ENCODE measurements around the gene POLR1G. TPM values are rescaled to one million over a fixed set of nuclear protein-coding genes. Genes with fewer than 3 reads are reported as not detected.

Gene POLR1G
- total and polyA plus RNA-seq, 4 donors, result 1.1 to 2.4 (median 1.9) TPM

DNA sequence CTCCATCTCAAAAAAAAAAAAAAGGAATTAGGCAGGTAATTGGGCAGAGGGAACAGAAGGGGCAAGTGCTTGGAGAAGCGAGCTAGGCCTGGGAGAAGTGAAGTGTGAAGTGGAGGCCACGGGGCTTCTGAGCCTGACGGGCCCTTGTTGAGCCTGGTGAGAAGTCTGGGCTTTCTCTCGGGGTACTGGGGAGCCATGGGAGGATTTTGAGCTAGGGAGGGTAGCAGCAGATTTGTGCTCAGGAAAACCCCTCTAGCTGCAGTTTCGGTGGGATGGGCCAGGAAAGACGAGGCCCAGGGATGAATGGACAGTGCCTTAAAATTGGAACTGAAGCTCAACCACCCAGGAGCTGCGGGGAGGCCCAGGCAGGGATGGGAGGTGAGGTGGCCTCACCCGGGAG, 8.0 kb downstream of the POLR1G start:
- no peak for TF ChIP-seq NR2F2 (IDR thresholded peaks at IDR 0.05)
- TF ChIP-seq HNF4A (conservative IDR thresholded peaks at IDR 0.05), result no peak
- TF ChIP-seq, protein P1, sequence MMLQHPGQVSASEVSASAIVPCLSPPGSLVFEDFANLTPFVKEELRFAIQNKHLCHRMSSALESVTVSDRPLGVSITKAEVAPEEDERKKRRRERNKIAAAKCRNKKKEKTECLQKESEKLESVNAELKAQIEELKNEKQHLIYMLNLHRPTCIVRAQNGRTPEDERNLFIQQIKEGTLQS (IDR thresholded peaks at IDR 0.05), result no peak
- no peak for TF ChIP-seq RAD21 (IDR thresholded peaks at IDR 0.05)
- TF ChIP-seq JUND (IDR thresholded peaks at IDR 0.05), result no peak
- no peak for TF ChIP-seq YY1 (IDR thresholded peaks at IDR 0.05)
- no peak for TF ChIP-seq SP1 (IDR thresholded peaks at IDR 0.05)
- TF ChIP-seq, protein P2, sequence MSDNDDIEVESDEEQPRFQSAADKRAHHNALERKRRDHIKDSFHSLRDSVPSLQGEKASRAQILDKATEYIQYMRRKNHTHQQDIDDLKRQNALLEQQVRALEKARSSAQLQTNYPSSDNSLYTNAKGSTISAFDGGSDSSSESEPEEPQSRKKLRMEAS (IDR thresholded peaks at IDR 0.05), result no peak
- TF ChIP-seq, protein P3, sequence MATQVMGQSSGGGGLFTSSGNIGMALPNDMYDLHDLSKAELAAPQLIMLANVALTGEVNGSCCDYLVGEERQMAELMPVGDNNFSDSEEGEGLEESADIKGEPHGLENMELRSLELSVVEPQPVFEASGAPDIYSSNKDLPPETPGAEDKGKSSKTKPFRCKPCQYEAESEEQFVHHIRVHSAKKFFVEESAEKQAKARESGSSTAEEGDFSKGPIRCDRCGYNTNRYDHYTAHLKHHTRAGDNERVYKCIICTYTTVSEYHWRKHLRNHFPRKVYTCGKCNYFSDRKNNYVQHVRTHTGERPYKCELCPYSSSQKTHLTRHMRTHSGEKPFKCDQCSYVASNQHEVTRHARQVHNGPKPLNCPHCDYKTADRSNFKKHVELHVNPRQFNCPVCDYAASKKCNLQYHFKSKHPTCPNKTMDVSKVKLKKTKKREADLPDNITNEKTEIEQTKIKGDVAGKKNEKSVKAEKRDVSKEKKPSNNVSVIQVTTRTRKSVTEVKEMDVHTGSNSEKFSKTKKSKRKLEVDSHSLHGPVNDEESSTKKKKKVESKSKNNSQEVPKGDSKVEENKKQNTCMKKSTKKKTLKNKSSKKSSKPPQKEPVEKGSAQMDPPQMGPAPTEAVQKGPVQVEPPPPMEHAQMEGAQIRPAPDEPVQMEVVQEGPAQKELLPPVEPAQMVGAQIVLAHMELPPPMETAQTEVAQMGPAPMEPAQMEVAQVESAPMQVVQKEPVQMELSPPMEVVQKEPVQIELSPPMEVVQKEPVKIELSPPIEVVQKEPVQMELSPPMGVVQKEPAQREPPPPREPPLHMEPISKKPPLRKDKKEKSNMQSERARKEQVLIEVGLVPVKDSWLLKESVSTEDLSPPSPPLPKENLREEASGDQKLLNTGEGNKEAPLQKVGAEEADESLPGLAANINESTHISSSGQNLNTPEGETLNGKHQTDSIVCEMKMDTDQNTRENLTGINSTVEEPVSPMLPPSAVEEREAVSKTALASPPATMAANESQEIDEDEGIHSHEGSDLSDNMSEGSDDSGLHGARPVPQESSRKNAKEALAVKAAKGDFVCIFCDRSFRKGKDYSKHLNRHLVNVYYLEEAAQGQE (IDR thresholded peaks at IDR 0.05), result no peak
- no peak for TF ChIP-seq CTCF (IDR thresholded peaks at IDR 0.05; ENCODE audit: low read depth, low read length, missing input control)
- no peak for TF ChIP-seq RXRA (IDR thresholded peaks at IDR 0.05)
- Histone ChIP-seq H3K4me3 (ENCODE audit: low read depth in 1 of 3, low read length in 3 of 3) (no peak overlapping the region), H3K9ac (ENCODE audit: low read depth in 1 of 2, low read length in 2 of 2) (no peak overlapping the region), H3K9me3 (ENCODE audit: control insufficient read depth in 4 of 4, low read length in 3 of 4) (no peaks in the 10 kb centered on the region), H3K27ac (ENCODE audit: low read depth in 1 of 2, low read length in 2 of 2) (no peak overlapping the region), H3K27me3 (ENCODE audit: control insufficient read depth in 4 of 4, insufficient read depth in 4 of 4, low read length in 3 of 4) (no peaks in the 10 kb centered on the region), H3K36me3 (ENCODE audit: control insufficient read depth in 4 of 4, insufficient read depth in 3 of 4, low read depth in 1 of 4, low read length in 3 of 4) (peaks cover 3 to 31% (median 20%) of the 10 kb centered on the region in 4 donors), H3K4me1 (ENCODE audit: control insufficient read depth in 4 of 4, insufficient read depth in 4 of 4, low read length in 3 of 4) (peaks cover 0 to 3% (median 0%) of the 10 kb centered on the region in 4 donors)
- WGBS, result 97% methylated on average over 8 of the region's 8 CpGs
- DNase-seq (ENCODE audit: low spot score), result no peak

GRCh38 chr19:45417151-45417550, 10.7 kb downstream of the POLR1G start:
- Histone ChIP-seq H3K4me3 (ENCODE audit: low read depth in 1 of 3, low read length in 3 of 3) (no peak overlapping the region), H3K36me3 (ENCODE audit: control insufficient read depth in 4 of 4, insufficient read depth in 3 of 4, low read depth in 1 of 4, low read length in 3 of 4) (peaks cover 3 to 39% (median 22%) of the 10 kb centered on the region in 4 donors), H3K27me3 (ENCODE audit: control insufficient read depth in 4 of 4, insufficient read depth in 4 of 4, low read length in 3 of 4) (no peaks in the 10 kb centered on the region), H3K9ac (ENCODE audit: low read depth in 1 of 2, low read length in 2 of 2) (no peak overlapping the region), H3K4me1 (ENCODE audit: control insufficient read depth in 4 of 4, insufficient read depth in 4 of 4, low read length in 3 of 4) (peaks cover 0 to 3% (median 0%) of the 10 kb centered on the region in 4 donors), H3K9me3 (ENCODE audit: control insufficient read depth in 4 of 4, low read length in 3 of 4) (no peaks in the 10 kb centered on the region), H3K27ac (ENCODE audit: low read depth in 1 of 2, low read length in 2 of 2) (no peak overlapping the region)
- DNase-seq (ENCODE audit: low spot score), result no peak
- WGBS, result 92% methylated on average over 4 of the region's 4 CpGs
- TF ChIP-seq CTCF (IDR thresholded peaks at IDR 0.05; ENCODE audit: low read depth, low read length, missing input control) (no peak), HNF4A (conservative IDR thresholded peaks at IDR 0.05) (no peak), HNF4G (IDR thresholded peaks at IDR 0.05) (no peak), NR2F2 (IDR thresholded peaks at IDR 0.05) (no peak), RXRA (IDR thresholded peaks at IDR 0.05) (no peak), JUND (IDR thresholded peaks at IDR 0.05) (no peak), RAD21 (IDR thresholded peaks at IDR 0.05) (no peak), FOXA2 (IDR thresholded peaks at IDR 0.05) (no peak), TAF1 (conservative IDR thresholded peaks at IDR 0.05) (no peak), YY1 (IDR thresholded peaks at IDR 0.05) (no peak), SP1 (IDR thresholded peaks at IDR 0.05) (no peak), ZBTB33 (IDR thresholded peaks at IDR 0.05) (no peak), FOXA1 (IDR thresholded peaks at IDR 0.05) (no peak)
- TF ChIP-seq, protein P1 (IDR thresholded peaks at IDR 0.05), result no peak
- TF ChIP-seq, protein P3 (IDR thresholded peaks at IDR 0.05), result no peak
- TF ChIP-seq, protein P2 (IDR thresholded peaks at IDR 0.05), result no peak
